Activated naive CD4-positive, alpha-beta T cell treated with anti-CD3 and anti-CD28 coated beads, Interleukin-2, amount 50 U/mL, for 24 hours (primary cell): ENCODE data around the gene IFNA14.
"Not testable (repeated sequence)": the region's sequence is repeated elsewhere in the genome, so short reads cannot be mapped to it uniquely, and the experiment has no call there.

Experiments
- H3K27ac Mint-ChIP-seq: one replicate; pipeline ENCODE4 v1.8.0; 2021; ENCODE audit warnings: mild to moderate bottlenecking, mixed read lengths
- H3K27me3 Mint-ChIP-seq: one replicate; pipeline ENCODE4 v1.8.0; 2021; ENCODE audit warnings: mixed read lengths
- H3K36me3 Mint-ChIP-seq: one replicate; pipeline ENCODE4 v1.8.0; 2021; ENCODE audit warnings: mixed read lengths
- H3K4me1 Mint-ChIP-seq: one replicate; pipeline ENCODE4 v1.8.0; 2021; ENCODE audit warnings: mixed read lengths
- H3K4me3 Mint-ChIP-seq: one replicate; pipeline ENCODE4 v1.8.0; 2021; ENCODE audit warnings: mild to moderate bottlenecking, mixed read lengths
- H3K9me3 Mint-ChIP-seq: one replicate; pipeline ENCODE4 v1.8.0; 2021; ENCODE audit warnings: mixed read lengths

IFNA14 gene

GRCh38 chr9:21239911-21240310 is at the start of gene IFNA14:
IFNA14 (minus strand) TSS chr9:21240005; CDS start chr9:21239935, 70 bp downstream.
- Mint-ChIP-seq H3K27ac (no peak within 1 kb of the TSS), H3K4me3 (no peak within 1 kb of the TSS), H3K36me3 (no peaks in the 10 kb centered on the region), H3K27me3 (peaks cover 5% of the 10 kb centered on the region), H3K4me1 (peaks cover 14% of the 10 kb centered on the region), H3K9me3 (no peaks in the 10 kb centered on the region)

GRCh38 chr9:21287280-21287679 is 47.5 kb upstream of the IFNA14 start:
- no peaks in the 10 kb centered on the region for H3K4me1 Mint-ChIP-seq
- no peak overlapping the region for H3K27ac Mint-ChIP-seq
- no peaks in the 10 kb centered on the region for H3K36me3 Mint-ChIP-seq
- H3K9me3 Mint-ChIP-seq, result no peaks in the 10 kb centered on the region
- no peak overlapping the region for H3K4me3 Mint-ChIP-seq
- H3K27me3 Mint-ChIP-seq, result peaks cover 15% of the 10 kb centered on the region

GRCh38 chr9:21286659-21287058 is 46.9 kb upstream of the IFNA14 start:
- no peaks in the 10 kb centered on the region for H3K4me1 Mint-ChIP-seq
- H3K4me3 Mint-ChIP-seq, result no peak overlapping the region
- no peaks in the 10 kb centered on the region for H3K9me3 Mint-ChIP-seq
- no peaks in the 10 kb centered on the region for H3K36me3 Mint-ChIP-seq
- H3K27ac Mint-ChIP-seq, result no peak overlapping the region
- H3K27me3 Mint-ChIP-seq, result peaks cover 15% of the 10 kb centered on the region

GRCh38 chr9:21286099-21286498 is 46.3 kb upstream of the IFNA14 start:
- peaks cover 16% of the 10 kb centered on the region for H3K27me3 Mint-ChIP-seq
- H3K36me3 Mint-ChIP-seq, result no peaks in the 10 kb centered on the region
- H3K9me3 Mint-ChIP-seq, result no peaks in the 10 kb centered on the region
- H3K27ac Mint-ChIP-seq, result no peak overlapping the region
- H3K4me1 Mint-ChIP-seq, result no peaks in the 10 kb centered on the region
- no peak overlapping the region for H3K4me3 Mint-ChIP-seq

GRCh38 chr9:21281275-21281674 is 41.5 kb upstream of the IFNA14 start:
- no peaks in the 10 kb centered on the region for H3K4me1 Mint-ChIP-seq
- no peak overlapping the region for H3K4me3 Mint-ChIP-seq
- no peak overlapping the region for H3K27ac Mint-ChIP-seq
- H3K27me3 Mint-ChIP-seq, result peaks cover 20% of the 10 kb centered on the region
- no peaks in the 10 kb centered on the region for H3K9me3 Mint-ChIP-seq
- H3K36me3 Mint-ChIP-seq, result peaks cover 3% of the 10 kb centered on the region

- Mint-ChIP-seq H3K4me3 (no peak overlapping the region), H3K27ac (no peak overlapping the region), H3K9me3 (no peaks in the 10 kb centered on the region), H3K36me3 (no peaks in the 10 kb centered on the region), H3K27me3 (peaks cover 25% of the 10 kb centered on the region), H3K4me1 (no peaks in the 10 kb centered on the region)
Observed at GRCh38 chr9:21268347-21268657, 28.5 kb upstream of the IFNA14 start.

GRCh38 chr9:21267485-21268346 is 27.9 kb upstream of the IFNA14 start:
- Mint-ChIP-seq H3K36me3 (no peaks in the 10 kb centered on the region), H3K4me3 (no peak overlapping the region), H3K27me3 (peaks cover 22% of the 10 kb centered on the region), H3K4me1 (no peaks in the 10 kb centered on the region), H3K27ac (no peak overlapping the region), H3K9me3 (no peaks in the 10 kb centered on the region)

GRCh38 chr9:21266733-21267484 is 27.1 kb upstream of the IFNA14 start:
- Mint-ChIP-seq H3K4me1 (no peaks in the 10 kb centered on the region), H3K4me3 (no peak overlapping the region), H3K27me3 (peaks cover 20% of the 10 kb centered on the region), H3K27ac (no peak overlapping the region), H3K9me3 (no peaks in the 10 kb centered on the region), H3K36me3 (no peaks in the 10 kb centered on the region)

GRCh38 chr9:21265421-21266189 is 25.8 kb upstream of the IFNA14 start:
- Mint-ChIP-seq H3K27ac (no peak overlapping the region), H3K9me3 (no peaks in the 10 kb centered on the region), H3K27me3 (peaks cover 17% of the 10 kb centered on the region), H3K4me3 (no peak overlapping the region), H3K36me3 (no peaks in the 10 kb centered on the region), H3K4me1 (no peaks in the 10 kb centered on the region)

GRCh38 chr9:21255538-21256212 is 15.9 kb upstream of the IFNA14 start:
- Mint-ChIP-seq H3K36me3 (no peaks in the 10 kb centered on the region), H3K9me3 (no peaks in the 10 kb centered on the region), H3K27me3 (peaks cover 3% of the 10 kb centered on the region), H3K4me1 (peaks cover 5% of the 10 kb centered on the region), H3K4me3 (no peak overlapping the region), H3K27ac (no peak overlapping the region)

- no peak overlapping the region for H3K4me3 Mint-ChIP-seq
- no peaks in the 10 kb centered on the region for H3K36me3 Mint-ChIP-seq
- H3K4me1 Mint-ChIP-seq, result peaks cover 5% of the 10 kb centered on the region
- H3K27me3 Mint-ChIP-seq, result peaks cover 8% of the 10 kb centered on the region
- no peaks in the 10 kb centered on the region for H3K9me3 Mint-ChIP-seq
- no peak overlapping the region for H3K27ac Mint-ChIP-seq
Observed at GRCh38 chr9:21252721-21253547, 13.1 kb upstream of the IFNA14 start.

- Mint-ChIP-seq H3K27me3 (peaks cover 8% of the 10 kb centered on the region), H3K4me3 (no peak overlapping the region), H3K4me1 (peaks cover 5% of the 10 kb centered on the region), H3K27ac (no peak overlapping the region), H3K9me3 (no peaks in the 10 kb centered on the region), H3K36me3 (no peaks in the 10 kb centered on the region)
Observed at GRCh38 chr9:21251638-21252037, 11.8 kb upstream of the IFNA14 start.

GRCh38 chr9:21251190-21251589 is 11.4 kb upstream of the IFNA14 start:
- Mint-ChIP-seq H3K9me3 (no peaks in the 10 kb centered on the region), H3K27ac (no peak overlapping the region), H3K27me3 (peaks cover 8% of the 10 kb centered on the region), H3K36me3 (no peaks in the 10 kb centered on the region), H3K4me1 (peaks cover 5% of the 10 kb centered on the region), H3K4me3 (no peak overlapping the region)

- H3K4me1 Mint-ChIP-seq, result peaks cover 4% of the 10 kb centered on the region
- no peak overlapping the region for H3K27ac Mint-ChIP-seq
- H3K4me3 Mint-ChIP-seq, result no peak overlapping the region
- no peaks in the 10 kb centered on the region for H3K9me3 Mint-ChIP-seq
- peaks cover 14% of the 10 kb centered on the region for H3K27me3 Mint-ChIP-seq
- H3K36me3 Mint-ChIP-seq, result no peaks in the 10 kb centered on the region
Observed at GRCh38 chr9:21244836-21245235, 5.0 kb upstream of the IFNA14 start.

- H3K36me3 Mint-ChIP-seq, result not testable (repeated sequence)
- peak overlapping the region; percentile 49 for H3K4me3 Mint-ChIP-seq
Observed at GRCh38 chr9:21236360-21236714, 3.5 kb downstream of the IFNA14 start.

More at GRCh38 chr9:21236360-21236714, 3.5 kb downstream of the IFNA14 start:
- H3K27me3 Mint-ChIP-seq, H3K27ac Mint-ChIP-seq, H3K9me3 Mint-ChIP-seq: not testable (repeated sequence)
- peaks cover 11% of the 10 kb centered on the region for H3K4me1 Mint-ChIP-seq
